HepG2 (cell line): ENCODE results near the gene NPHP3. TPM values are rescaled to one million over a fixed set of nuclear protein-coding genes. Genes with fewer than 3 reads are reported as not detected.

Experiments
- BRD4 ChIP-seq: sonication (generic); formaldehyde crosslinking; IDR thresholded peaks from 2 replicates; pipeline ENCODE4 v1.4.0; 2020; ENCODE audit warnings: missing genetic modification reagents
- E2F1 ChIP-seq: sonication (generic); formaldehyde crosslinking; IDR thresholded peaks from 2 replicates; pipeline ENCODE4 v1.5.0; 2020; ENCODE audit warnings: missing genetic modification reagents
- EED ChIP-seq: sonication (generic); formaldehyde crosslinking; IDR thresholded peaks from 2 replicates; pipeline ENCODE4 v1.5.0; 2020; ENCODE audit warnings: mild to moderate bottlenecking, missing genetic modification reagents
- ETS1 ChIP-seq: sonication (generic); formaldehyde crosslinking; IDR thresholded peaks from 2 replicates; pipeline ENCODE4 v1.4.0; 2020; ENCODE audit warnings: missing genetic modification reagents
- FOXK1 ChIP-seq: sonication (generic); formaldehyde crosslinking; IDR thresholded peaks from 2 replicates; pipeline ENCODE4 v1.4.0; 2020; ENCODE audit warnings: low read depth, missing genetic modification reagents, borderline replicate concordance
- HMGXB4 ChIP-seq, 2 experiments: sonication (generic) in 1 of 2; formaldehyde crosslinking in 1 of 2; IDR thresholded peaks; 2 replicates each; pipeline versions ENCODE4 v1.4.0 to v1.6.1; 2018 to 2020; ENCODE audit warnings: missing genetic modification reagents in 2 of 2, borderline replicate concordance in 1 of 2, low read depth in 1 of 2, mild to moderate bottlenecking in 1 of 2, missing biosample characterization in 1 of 2
- KDM3A ChIP-seq: IDR thresholded peaks from 2 replicates; pipeline ENCODE4 v1.6.1; 2018; ENCODE audit warnings: low read depth, missing compliant biosample characterization
- KLF13 ChIP-seq: sonication (generic); formaldehyde crosslinking; IDR thresholded peaks from 2 replicates; pipeline ENCODE4 v1.4.0; 2020; ENCODE audit warnings: mild to moderate bottlenecking, missing genetic modification reagents
- KLF15 ChIP-seq: sonication (generic); formaldehyde crosslinking; IDR thresholded peaks from 2 replicates; pipeline ENCODE4 v1.8.1; 2023; ENCODE audit warnings: borderline replicate concordance, mild to moderate bottlenecking, inconsistent platforms, missing genetic modification reagents, mixed read lengths
- MED1 ChIP-seq: sonication (generic); formaldehyde crosslinking; IDR thresholded peaks from 2 replicates; pipeline ENCODE4 v1.4.0; 2020; ENCODE audit warnings: missing genetic modification reagents
- MED8 ChIP-seq: sonication (generic); formaldehyde crosslinking; IDR thresholded peaks from 2 replicates; pipeline ENCODE4 v1.8.1; 2023; ENCODE audit warnings: mild to moderate bottlenecking, missing genetic modification reagents; ENCODE audit not compliant: insufficient replicate concordance
- PCBP2 ChIP-seq: fragments of 200-400 bp; formaldehyde crosslinking; optimal IDR thresholded peaks from 2 replicates; pipeline ENCODE3; 2018; ENCODE audit warnings: low read length, low read depth; ENCODE audit not compliant: poor library complexity, severe bottlenecking
- POLR2AphosphoS2 ChIP-seq: IDR thresholded peaks from 2 replicates; pipeline ENCODE4 v1.6.1; 2011; ENCODE audit warnings: low read depth, low read length, improper control_type of control experiment
- REPIN1 ChIP-seq: sonication (generic); formaldehyde crosslinking; IDR thresholded peaks from 2 replicates; pipeline ENCODE4 v1.8.0; 2022; ENCODE audit warnings: missing genetic modification reagents, low read depth, mild to moderate bottlenecking, borderline replicate concordance
- SMAD9 ChIP-seq: sonication (generic); formaldehyde crosslinking; IDR thresholded peaks from 2 replicates; pipeline ENCODE4 v1.5.1; 2020; ENCODE audit warnings: mild to moderate bottlenecking, missing genetic modification reagents
- SSRP1 ChIP-seq: IDR thresholded peaks from 2 replicates; pipeline ENCODE4 v1.6.1; 2016; ENCODE audit warnings: control low read depth
- STAT5B ChIP-seq: sonication (generic); formaldehyde crosslinking; IDR thresholded peaks from 2 replicates; pipeline ENCODE4 v1.4.0; 2020; ENCODE audit warnings: missing genetic modification reagents
- U2AF1 ChIP-seq: fragments of 200-400 bp; formaldehyde crosslinking; optimal IDR thresholded peaks from 2 replicates; pipeline ENCODE3; 2017; ENCODE audit warnings: mild to moderate bottlenecking, low read depth, low read length
- XRCC5 ChIP-seq: fragments of 200-400 bp; formaldehyde crosslinking; optimal IDR thresholded peaks from 2 replicates; pipeline ENCODE3; 2017; ENCODE audit warnings: mild to moderate bottlenecking, low read length
- ZFX ChIP-seq: sonication (generic); formaldehyde crosslinking; IDR thresholded peaks from 2 replicates; pipeline ENCODE4 v1.4.0; 2020; ENCODE audit warnings: mild to moderate bottlenecking, low read depth, missing genetic modification reagents, moderate library complexity
- polyA plus RNA-seq, 8 experiments: library from polyadenylated mRNA; depleted of rRNA in 3 of 8; stranded (reverse) in 7 of 8; unstranded in 1 of 8; fragments of >200 nt; fragmentation: Illumina TruSeq in 4 of 8; extraction: Trizol in 4 of 8; gene quantifications; 2 replicates each; pipeline versions ENCODE4 v1.2.1 to v1.2.3, GENCODE V29; 2011 to 2016; ENCODE audit warnings: low read depth in 4 of 8, missing spikeins in 1 of 8, mixed read lengths in 1 of 8; ENCODE audit not compliant: insufficient read depth in 1 of 8
- total RNA-seq, 5 experiments: library from RNA; depleted of rRNA; stranded (reverse); fragments of >200 nt; fragmentation: Illumina TruSeq; extraction: Trizol; gene quantifications; 2 replicates each; pipeline ENCODE4 v1.2.3, GENCODE V29; 2016; ENCODE audit warnings: low read depth in 1 of 5
- TF ChIP-seq, protein P1 (sequence below): sonication (generic); formaldehyde crosslinking; IDR thresholded peaks from 2 replicates; pipeline ENCODE4 v1.4.0; 2020; ENCODE audit warnings: missing genetic modification reagents
- TF ChIP-seq, protein P2 (sequence below): conservative IDR thresholded peaks from 2 replicates; pipeline ENCODE4 v1.6.1; 2018; ENCODE audit warnings: missing genetic modification reagents

Gene NPHP3
- total and polyA plus RNA-seq, 2 of the 13 experiments (the other 11 are each of a cell fraction or from before 2014, with no cell fraction given), result 11.0 to 20.2 TPM

DNA sequence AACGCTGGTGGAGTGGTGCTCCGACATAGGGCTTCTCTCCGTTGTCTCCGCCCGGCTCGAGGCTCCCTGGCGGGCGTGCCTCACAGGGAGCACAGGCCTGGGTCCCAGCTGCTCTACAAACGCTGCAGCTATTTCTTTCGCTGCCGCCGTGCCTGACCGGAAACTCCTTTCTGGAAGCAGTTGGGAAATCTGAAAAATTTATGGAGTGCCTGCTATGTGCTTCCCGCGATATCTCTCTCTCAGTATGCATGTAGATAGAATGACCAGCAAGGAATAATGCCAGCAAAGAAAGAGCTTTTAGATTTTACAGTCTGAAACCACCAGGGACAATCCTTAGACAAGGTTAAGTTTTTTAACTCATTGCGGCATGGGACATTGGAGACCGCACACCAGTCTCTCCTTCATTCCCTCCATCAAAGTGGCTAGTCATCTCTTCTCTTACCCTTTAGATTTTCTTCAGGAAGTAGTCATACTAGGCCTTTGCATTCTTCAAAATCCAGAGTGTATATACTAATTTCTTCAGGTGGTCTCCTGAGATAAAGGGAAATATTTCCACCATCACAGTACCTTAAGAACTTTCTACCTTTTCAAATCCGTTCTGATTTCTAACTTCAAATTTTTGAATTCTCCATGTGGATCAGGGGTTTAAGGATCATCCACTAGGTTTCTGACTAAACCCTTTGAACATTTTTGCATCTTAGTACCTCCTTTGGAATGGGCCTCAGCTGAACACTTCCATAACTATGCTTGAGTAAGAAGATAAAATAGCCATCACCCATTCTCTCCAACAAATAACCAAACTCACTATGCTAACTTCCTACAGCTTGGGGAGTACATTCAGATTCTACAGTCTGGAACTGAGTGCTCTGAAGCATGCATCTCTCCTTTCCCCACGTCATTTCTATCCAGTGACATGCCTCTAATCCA is 1.1 kb upstream of the NPHP3 start (continued):
- TF ChIP-seq KLF13 (CRISPR knock-in tag), result no peak
- TF ChIP-seq, protein P1, sequence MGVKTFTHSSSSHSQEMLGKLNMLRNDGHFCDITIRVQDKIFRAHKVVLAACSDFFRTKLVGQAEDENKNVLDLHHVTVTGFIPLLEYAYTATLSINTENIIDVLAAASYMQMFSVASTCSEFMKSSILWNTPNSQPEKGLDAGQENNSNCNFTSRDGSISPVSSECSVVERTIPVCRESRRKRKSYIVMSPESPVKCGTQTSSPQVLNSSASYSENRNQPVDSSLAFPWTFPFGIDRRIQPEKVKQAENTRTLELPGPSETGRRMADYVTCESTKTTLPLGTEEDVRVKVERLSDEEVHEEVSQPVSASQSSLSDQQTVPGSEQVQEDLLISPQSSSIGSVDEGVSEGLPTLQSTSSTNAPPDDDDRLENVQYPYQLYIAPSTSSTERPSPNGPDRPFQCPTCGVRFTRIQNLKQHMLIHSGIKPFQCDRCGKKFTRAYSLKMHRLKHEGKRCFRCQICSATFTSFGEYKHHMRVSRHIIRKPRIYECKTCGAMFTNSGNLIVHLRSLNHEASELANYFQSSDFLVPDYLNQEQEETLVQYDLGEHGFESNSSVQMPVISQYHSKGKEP (CRISPR knock-in tag), result no peak
- 0 out of 2 replicates have a peak, but pooled peaks have one; percentile 25 for TF ChIP-seq ZFX (CRISPR knock-in tag)
- no peak for TF ChIP-seq MED1 (CRISPR knock-in tag)
- TF ChIP-seq HMGXB4 (CRISPR knock-in tag; IDR thresholded peaks at IDR 0.05; ENCODE audit: borderline replicate concordance in 1 of 2, low read depth in 1 of 2), result no peak
- TF ChIP-seq POLR2AphosphoS2, result no peak
- TF ChIP-seq, protein P2, sequence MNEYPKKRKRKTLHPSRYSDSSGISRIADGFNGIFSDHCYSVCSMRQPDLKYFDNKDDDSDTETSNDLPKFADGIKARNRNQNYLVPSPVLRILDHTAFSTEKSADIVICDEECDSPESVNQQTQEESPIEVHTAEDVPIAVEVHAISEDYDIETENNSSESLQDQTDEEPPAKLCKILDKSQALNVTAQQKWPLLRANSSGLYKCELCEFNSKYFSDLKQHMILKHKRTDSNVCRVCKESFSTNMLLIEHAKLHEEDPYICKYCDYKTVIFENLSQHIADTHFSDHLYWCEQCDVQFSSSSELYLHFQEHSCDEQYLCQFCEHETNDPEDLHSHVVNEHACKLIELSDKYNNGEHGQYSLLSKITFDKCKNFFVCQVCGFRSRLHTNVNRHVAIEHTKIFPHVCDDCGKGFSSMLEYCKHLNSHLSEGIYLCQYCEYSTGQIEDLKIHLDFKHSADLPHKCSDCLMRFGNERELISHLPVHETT, result no peak
- no peak; the same call in 1 of the 2 replicates for TF ChIP-seq BRD4 (CRISPR knock-in tag)
- no peak for TF ChIP-seq KDM3A
- TF ChIP-seq KLF15, result no peak
- peak; percentile 44; the same call in 1 of the 2 replicates for TF ChIP-seq REPIN1 (CRISPR knock-in tag)
- no peak for TF ChIP-seq STAT5B (CRISPR knock-in tag)
- TF ChIP-seq FOXK1 (CRISPR knock-in tag), result no peak
- TF ChIP-seq ETS1 (CRISPR knock-in tag), result peak; percentile 6; the same call in 1 of the 2 replicates
- no peak for TF ChIP-seq SSRP1 (CRISPR knock-in tag)
- no peak for TF ChIP-seq E2F1 (CRISPR knock-in tag)
- TF ChIP-seq EED (CRISPR knock-in tag), result no peak
- TF ChIP-seq SMAD9, result no peak
- TF ChIP-seq U2AF1, result no peak
- no peak for TF ChIP-seq PCBP2
- TF ChIP-seq XRCC5, result peak; percentile 45
- TF ChIP-seq MED8 (CRISPR knock-in tag), result no peak
